Measurements from ENCODE around the gene ACTA2.

ACTA2 gene

GRCh38 chr10:88980800-88981199 lies 28.2 kb upstream of the ACTA2 start:
- FAIRE-seq: no peak

DNA sequence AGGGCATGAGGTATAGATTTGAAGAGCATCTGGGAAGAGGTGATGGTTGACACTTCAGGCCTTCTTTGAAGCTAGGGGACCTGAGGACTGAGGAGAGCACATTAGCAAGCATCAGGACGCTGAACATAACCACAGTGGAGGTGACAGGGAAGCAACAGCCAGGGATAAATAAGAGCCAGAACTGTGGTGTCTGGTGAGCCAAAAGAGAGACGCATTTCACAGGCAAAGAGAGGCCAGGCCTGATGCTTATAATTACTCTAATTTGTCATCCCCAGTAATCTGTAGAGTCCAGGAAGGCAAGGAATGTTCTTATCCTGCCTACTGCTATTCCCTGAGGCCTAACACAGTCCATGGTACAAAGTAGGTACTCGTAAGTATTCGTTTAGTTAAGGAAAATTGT lies 27.7 kb upstream of the ACTA2 start:
- FAIRE-seq: no peak

GRCh38 chr10:88979603-88980002 lies 27.0 kb upstream of the ACTA2 start:
- no peak for FAIRE-seq

DNA sequence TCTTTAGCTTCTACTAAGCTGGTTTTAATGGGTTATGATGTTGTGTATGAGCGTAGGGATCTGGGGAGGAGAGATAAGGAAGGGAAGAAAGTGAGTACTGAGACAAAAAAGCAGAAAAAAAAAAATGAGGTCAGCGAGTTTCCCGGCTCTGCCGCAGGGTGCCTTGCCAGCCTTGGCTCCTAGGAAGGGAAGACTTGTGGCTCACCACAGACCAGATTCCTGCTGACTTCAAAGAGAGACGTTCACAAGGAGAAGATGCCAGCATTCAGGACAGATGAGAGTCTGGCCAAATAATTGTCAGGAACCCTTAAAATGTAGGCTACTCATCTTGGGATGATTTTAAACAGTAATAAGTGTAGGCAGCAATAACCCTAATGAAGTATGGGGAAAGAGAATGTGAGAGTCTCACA lies 26.6 kb upstream of the ACTA2 start:
- FAIRE-seq: no peak

GRCh38 chr10:88978463-88978862 lies 25.9 kb upstream of the ACTA2 start:
- no peak for FAIRE-seq

DNA sequence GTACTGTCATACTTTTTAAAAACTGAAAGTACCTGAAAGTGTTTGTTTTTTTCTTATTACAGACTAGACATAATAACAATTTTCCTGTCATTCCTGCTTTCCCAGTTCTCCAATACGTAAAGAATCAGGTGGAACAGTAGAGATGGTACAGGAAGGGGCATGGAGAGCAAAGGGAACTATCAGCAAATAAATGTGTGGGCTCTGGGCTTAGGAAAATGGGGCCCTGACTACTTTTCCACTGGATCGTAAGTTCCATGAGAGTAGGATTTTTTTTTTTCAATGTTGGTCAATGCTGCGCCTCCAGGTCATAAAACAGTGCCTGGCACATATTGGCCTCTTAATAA lies 22.8 kb upstream of the ACTA2 start:
- FAIRE-seq: no peak

GRCh38 chr10:88974446-88975376 lies 22.1 kb upstream of the ACTA2 start:
- FAIRE-seq: peak; percentile 21

GRCh38 chr10:88974012-88974411 lies 21.4 kb upstream of the ACTA2 start:
- FAIRE-seq: peak; percentile 21

DNA sequence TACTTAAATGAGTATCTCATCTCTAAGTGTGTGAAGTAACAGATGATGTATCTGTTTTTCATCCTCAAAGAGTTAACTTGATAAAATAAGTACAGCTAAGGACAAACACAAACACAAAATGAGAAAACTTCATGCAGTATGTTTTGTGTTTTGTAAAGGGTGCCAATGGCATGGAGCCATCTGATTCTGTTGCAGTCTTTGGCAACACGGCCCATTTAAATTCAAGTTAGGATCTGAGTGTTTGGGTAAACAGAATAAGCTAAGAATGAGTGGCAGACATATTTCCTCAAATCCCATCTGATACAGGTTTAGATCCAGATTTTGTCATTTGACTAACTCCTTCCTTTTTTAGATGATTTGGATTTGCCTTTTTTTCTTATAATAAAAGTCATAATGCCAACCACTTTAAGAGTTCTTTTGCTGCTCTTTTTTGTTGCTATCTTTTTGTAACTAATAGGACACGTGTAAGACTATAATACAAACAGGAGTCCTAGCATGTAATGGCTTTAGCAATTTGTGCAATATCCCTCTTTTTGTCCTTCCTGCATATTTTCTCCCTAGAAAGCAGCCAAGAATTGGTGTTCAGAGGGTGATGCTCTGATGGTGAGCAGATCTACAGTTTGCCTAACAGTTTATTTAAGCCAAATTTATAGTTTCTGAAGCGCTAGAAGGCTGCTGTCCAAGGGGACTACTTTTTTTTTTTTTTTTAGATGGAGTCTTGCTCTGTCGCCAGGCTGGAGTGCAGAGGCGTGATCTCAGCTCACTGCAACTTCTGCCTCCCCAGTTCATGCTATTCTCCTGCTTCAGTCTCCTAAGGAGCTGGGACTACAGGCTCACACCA lies 18.9 kb upstream of the ACTA2 start:
- no peak for FAIRE-seq

- no peak for FAIRE-seq
Observed at GRCh38 chr10:88968391-88968790, 15.8 kb upstream of the ACTA2 start.

GRCh38 chr10:88966797-88967196 lies 14.2 kb upstream of the ACTA2 start:
- FAIRE-seq: no peak

DNA sequence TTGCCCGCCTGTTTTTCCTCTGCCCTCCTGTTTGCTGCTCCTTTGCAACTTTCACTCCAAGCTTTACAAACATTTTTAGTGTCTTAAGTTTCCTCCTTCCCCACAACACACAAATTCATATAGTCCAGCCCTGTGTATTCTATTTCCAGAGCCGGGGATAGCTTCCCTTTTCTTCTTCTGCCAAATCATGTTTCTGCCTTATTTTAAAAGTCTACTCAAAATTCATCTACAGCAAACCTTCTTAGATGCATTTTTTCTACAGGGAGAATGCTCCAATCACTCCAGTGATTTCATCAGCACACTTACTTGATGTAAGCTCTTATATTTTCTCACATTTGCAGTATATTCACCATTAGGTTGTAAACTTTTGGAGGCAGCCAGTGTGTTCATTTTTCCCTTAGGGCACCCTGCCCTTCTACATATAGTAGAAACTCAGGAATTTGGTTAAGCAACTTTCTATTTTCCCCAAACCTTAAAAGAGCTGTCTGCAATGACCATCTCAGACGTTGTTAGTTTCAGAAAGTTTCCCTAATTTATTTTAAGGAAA lies 12.4 kb upstream of the ACTA2 start:
- no peak for FAIRE-seq

DNA sequence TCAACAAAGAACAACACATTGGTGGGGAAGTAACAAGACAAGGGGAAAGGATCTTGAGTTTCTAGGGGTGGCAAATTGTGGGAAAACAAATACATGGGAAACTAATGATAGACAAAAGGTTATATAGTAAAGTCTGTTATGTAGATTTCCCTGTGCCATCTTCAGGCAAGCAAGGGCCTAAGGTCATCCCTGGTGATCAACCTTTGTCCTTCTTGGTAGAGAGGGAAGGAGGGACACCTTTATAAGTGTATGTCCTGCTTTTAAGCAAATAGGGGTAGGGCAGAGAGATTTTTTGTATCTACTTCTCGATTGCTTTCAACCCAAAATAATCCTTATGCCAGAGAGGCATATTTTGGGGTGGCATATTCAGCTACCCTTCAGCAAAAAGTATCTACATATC lies 11.8 kb upstream of the ACTA2 start:
- no peak for FAIRE-seq

DNA sequence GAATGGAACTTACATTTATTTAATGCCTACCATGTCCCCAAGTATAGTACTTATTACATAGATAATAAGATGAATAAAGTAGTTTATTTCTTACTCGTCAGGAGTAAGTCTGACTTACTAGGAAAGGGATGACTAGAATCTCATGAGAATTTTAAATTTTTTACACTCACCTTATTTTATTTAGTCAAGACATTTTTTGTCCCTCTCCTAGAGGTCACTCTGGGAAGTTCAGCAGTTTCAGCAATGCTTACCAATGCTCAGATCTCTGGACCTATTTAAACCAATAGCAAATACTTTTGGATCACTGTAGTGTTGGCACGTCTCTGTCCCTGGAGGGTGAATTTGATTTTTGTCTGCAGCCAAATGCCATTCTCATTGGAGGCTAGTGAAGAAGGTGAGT lies 10.7 kb upstream of the ACTA2 start:
- FAIRE-seq: no peak

DNA sequence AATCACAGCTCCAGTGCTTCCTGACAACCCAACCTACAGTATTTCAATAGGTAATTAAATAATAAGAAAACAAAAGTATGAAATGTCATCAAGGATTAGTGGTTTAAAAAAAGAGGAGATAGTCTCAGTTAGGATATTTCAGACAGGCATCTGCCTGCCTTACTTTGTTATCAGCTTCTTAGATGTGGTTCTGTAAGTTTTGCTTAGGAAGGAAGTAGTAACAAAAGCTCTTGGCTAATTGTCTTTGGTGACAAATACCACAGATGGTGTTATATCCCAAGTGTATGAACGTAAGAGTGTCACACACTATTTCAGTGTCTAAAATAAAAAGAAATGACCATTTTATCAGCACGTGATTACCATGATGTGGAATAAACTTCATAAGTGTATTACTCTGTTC lies 9.8 kb upstream of the ACTA2 start:
- no peak for FAIRE-seq

GRCh38 chr10:88961266-88961665 lies 8.7 kb upstream of the ACTA2 start:
- no peak for FAIRE-seq

DNA sequence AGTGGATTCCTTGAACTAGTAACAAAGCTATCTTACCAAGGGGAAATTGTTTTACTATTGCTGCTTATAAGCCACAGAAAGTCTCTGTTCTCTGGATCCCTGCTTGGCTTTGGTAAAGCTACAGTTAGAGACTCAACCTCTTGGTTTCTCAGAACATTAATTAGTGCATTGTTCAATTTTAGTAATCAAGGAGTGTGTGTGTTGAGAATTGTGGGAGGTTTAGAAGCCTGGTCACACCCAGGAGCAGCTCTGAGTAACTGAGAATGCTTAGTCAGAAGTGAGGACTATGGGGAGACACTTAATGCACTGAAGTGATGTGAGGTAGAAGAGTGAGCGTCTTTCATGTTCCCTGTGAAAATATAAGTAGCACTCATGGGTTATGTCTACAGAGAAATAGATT lies 8.2 kb upstream of the ACTA2 start:
- FAIRE-seq: no peak

DNA sequence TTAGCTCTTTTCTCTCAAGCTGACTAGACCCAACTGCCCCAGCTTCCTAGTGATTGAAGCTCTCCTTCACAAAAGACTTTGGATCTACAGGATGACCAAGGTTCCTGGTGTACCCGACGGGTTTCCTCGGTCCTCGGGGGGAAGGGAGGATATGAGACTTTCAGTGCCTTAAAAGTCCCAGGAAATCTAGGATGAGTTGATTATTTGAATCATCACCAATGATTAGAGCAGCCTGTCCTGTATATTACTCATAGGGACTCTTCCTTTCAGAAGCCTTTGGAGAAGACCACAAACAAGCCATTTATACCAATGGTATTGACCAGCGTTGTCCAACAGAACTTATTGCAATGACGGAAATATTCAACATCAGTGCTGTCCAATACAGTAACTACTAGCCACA lies 6.1 kb upstream of the ACTA2 start:
- FAIRE-seq: no peak

DNA sequence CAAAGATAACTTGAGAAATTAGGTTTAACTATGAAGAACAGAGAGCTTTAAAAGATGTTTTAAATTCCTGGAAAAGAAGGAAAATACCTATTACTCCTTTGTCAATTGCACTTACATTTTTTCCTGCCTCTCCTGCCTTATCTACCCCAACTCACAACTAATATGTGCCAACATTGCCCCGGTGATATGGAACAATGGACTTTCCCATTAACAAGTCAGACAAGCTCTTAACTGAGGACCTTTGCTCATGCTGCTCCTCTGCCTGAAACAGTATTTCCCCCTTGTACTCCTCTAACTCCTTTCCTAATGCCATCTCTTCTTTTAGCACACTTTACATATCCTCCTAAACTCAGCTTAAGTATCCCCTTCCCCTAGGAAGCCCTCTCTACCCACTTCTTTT lies 4.8 kb upstream of the ACTA2 start:
- no peak for FAIRE-seq

- FAIRE-seq: no peak
Observed at GRCh38 chr10:88954458-88955083, 2.0 kb upstream of the ACTA2 start.

- FAIRE-seq: no peak
Observed at GRCh38 chr10:88953662-88954061, 1.1 kb upstream of the ACTA2 start.

GRCh38 chr10:88949912-88950837 lies 2.4 kb downstream of the ACTA2 start:
- no peak for FAIRE-seq

Measured in colon (tissue), 2 donors.